NB4 (cell line): ENCODE measurements around the gene DNAJC5G.

ENCODE experiments used
- MYC ChIP-seq: IDR thresholded peaks from 2 replicates; pipeline ENCODE4 v1.6.1; 2011; ENCODE audit warnings: low read depth, low read length
- POLR2A ChIP-seq: IDR thresholded peaks from 2 replicates; pipeline ENCODE4 v1.6.1; 2011; ENCODE audit warnings: mild to moderate bottlenecking; ENCODE audit not compliant: insufficient read length; ENCODE audit errors: extremely low read depth
- TF ChIP-seq, protein P1 (sequence below): IDR thresholded peaks from 2 replicates; pipeline ENCODE4 v1.6.1; 2011; ENCODE audit warnings: low read depth, low read length
- TF ChIP-seq, protein P2 (sequence below): IDR thresholded peaks from one replicate; pipeline ENCODE4 v1.5.1; 2012; ENCODE audit warnings: low read depth, low read length

DNA sequence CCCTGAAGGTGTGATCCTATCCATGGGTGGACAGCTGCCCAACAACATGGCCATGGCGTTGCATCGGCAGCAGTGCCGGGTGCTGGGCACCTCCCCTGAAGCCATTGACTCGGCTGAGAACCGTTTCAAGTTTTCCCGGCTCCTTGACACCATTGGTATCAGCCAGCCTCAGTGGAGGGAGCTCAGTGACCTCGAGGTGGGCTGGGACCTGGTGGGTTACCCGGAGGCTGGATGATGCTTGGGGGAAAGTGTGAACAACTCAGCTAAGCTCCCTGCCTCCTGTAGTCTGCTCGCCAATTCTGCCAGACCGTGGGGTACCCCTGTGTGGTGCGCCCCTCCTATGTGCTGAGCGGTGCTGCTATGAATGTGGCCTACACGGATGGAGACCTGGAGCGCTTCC is 41.9 kb upstream of the DNAJC5G start:
- TF ChIP-seq, protein P1, sequence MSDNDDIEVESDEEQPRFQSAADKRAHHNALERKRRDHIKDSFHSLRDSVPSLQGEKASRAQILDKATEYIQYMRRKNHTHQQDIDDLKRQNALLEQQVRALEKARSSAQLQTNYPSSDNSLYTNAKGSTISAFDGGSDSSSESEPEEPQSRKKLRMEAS = no peak
- TF ChIP-seq, protein P2, sequence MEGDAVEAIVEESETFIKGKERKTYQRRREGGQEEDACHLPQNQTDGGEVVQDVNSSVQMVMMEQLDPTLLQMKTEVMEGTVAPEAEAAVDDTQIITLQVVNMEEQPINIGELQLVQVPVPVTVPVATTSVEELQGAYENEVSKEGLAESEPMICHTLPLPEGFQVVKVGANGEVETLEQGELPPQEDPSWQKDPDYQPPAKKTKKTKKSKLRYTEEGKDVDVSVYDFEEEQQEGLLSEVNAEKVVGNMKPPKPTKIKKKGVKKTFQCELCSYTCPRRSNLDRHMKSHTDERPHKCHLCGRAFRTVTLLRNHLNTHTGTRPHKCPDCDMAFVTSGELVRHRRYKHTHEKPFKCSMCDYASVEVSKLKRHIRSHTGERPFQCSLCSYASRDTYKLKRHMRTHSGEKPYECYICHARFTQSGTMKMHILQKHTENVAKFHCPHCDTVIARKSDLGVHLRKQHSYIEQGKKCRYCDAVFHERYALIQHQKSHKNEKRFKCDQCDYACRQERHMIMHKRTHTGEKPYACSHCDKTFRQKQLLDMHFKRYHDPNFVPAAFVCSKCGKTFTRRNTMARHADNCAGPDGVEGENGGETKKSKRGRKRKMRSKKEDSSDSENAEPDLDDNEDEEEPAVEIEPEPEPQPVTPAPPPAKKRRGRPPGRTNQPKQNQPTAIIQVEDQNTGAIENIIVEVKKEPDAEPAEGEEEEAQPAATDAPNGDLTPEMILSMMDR = no peak
- no peak for TF ChIP-seq POLR2A
- no peak for TF ChIP-seq MYC
